Measurements from ENCODE around the gene FYB2.

GRCh38 chr1:56709995-56710394 lies 109.2 kb downstream of the FYB2 start:
- TF ChIP-seq CTCF (IDR thresholded peaks at IDR 0.05; ENCODE audit: low read length) (no peak), EZH2phosphoT487 (IDR thresholded peaks at IDR 0.05; ENCODE audit: low read length) (no peak), EZH2 (optimal IDR thresholded peaks at IDR 0.05; ENCODE audit: low read depth, low read length) (no peak)

Measured in MM.1S (cell line).